Measurements from ENCODE around the gene SOWAHC. TPM values are rescaled to one million over a fixed set of nuclear protein-coding genes. Genes with fewer than 3 reads are reported as not detected.

Gene SOWAHC
- total RNA-seq, 2 donors from 2014 or later = 11.1 to 14.9 TPM

- no peaks in the 10 kb centered on the region for H3K9me3 ChIP-seq (ENCODE audit: control insufficient read depth, low read length)
- Mint-ChIP-seq H3K27me3 (ENCODE audit: insufficient read depth) (no peaks in the 10 kb centered on the region), H3K36me3 (ENCODE audit: low read depth) (peaks cover under 1% of the 10 kb centered on the region), H3K4me1 (peaks cover 25% of the 10 kb centered on the region), H3K9me3 (no peaks in the 10 kb centered on the region), H3K27ac (no peak overlapping the region), H3K4me3 (no peak overlapping the region)
- no peaks in the 10 kb centered on the region for H3K27me3 ChIP-seq (ENCODE audit: control insufficient read depth, insufficient read depth, low read length, poor library complexity, severe bottlenecking)
- DNase-seq = no peak
- peaks cover 6% of the 10 kb centered on the region for H3K4me1 ChIP-seq (ENCODE audit: control insufficient read depth, insufficient read depth, low read length)
- H3K36me3 ChIP-seq (ENCODE audit: control insufficient read depth, insufficient read depth, low read length) = peaks cover 15% of the 10 kb centered on the region
- no peak overlapping the region for H3K9ac ChIP-seq (ENCODE audit: extremely low read depth, low read length, poor library complexity, severe bottlenecking)
- WGBS, 2 experiments (ENCODE audit: insufficient coverage in 1 of 2, insufficient read length in 1 of 2) = 96 to 97% methylated on average over 3 of the region's 3 CpGs
- no peak overlapping the region for H3K4me3 ChIP-seq (ENCODE audit: low read length)
- H3K27ac ChIP-seq (ENCODE audit: low read depth, low read length) = no peak overlapping the region
- TF ChIP-seq CTCF (conservative IDR thresholded peaks at IDR 0.05) = no peak
These were observed 16.9 kb upstream of the SOWAHC start for GRCh38 chr2:109597283-109597682.

- H3K36me3 Mint-ChIP-seq (ENCODE audit: low read depth) = peaks cover 7% of the 10 kb centered on the region
- no peaks in the 10 kb centered on the region for H3K9me3 Mint-ChIP-seq
- no peak for TF ChIP-seq CTCF (conservative IDR thresholded peaks at IDR 0.05)
- no peak overlapping the region for H3K27ac ChIP-seq (ENCODE audit: low read depth, low read length)
- H3K36me3 ChIP-seq (ENCODE audit: control insufficient read depth, insufficient read depth, low read length) = peaks cover 6% of the 10 kb centered on the region
- no peak overlapping the region for H3K9ac ChIP-seq (ENCODE audit: extremely low read depth, low read length, poor library complexity, severe bottlenecking)
- no peaks in the 10 kb centered on the region for H3K27me3 Mint-ChIP-seq (ENCODE audit: insufficient read depth)
- no peaks in the 10 kb centered on the region for H3K9me3 ChIP-seq (ENCODE audit: control insufficient read depth, low read length)
- peaks cover 31% of the 10 kb centered on the region for H3K4me1 Mint-ChIP-seq
- 89 to 94% methylated on average over 4 to 6 of the region's 6 CpGs for WGBS, 2 experiments (ENCODE audit: insufficient coverage in 1 of 2, insufficient read length in 1 of 2)
- H3K4me3 ChIP-seq (ENCODE audit: low read length) = no peak overlapping the region
- H3K27me3 ChIP-seq (ENCODE audit: control insufficient read depth, insufficient read depth, low read length, poor library complexity, severe bottlenecking) = no peaks in the 10 kb centered on the region
- peaks cover 12% of the 10 kb centered on the region for H3K4me1 ChIP-seq (ENCODE audit: control insufficient read depth, insufficient read depth, low read length)
- no peak overlapping the region for H3K27ac Mint-ChIP-seq
- no peak overlapping the region for H3K4me3 Mint-ChIP-seq
- DNase-seq = no peak
These were observed 12.4 kb upstream of the SOWAHC start for GRCh38 chr2:109601783-109602182.

- Mint-ChIP-seq H3K36me3 (ENCODE audit: low read depth) (peaks cover 7% of the 10 kb centered on the region), H3K4me1 (peaks cover 31% of the 10 kb centered on the region), H3K27ac (no peak overlapping the region), H3K27me3 (ENCODE audit: insufficient read depth) (no peaks in the 10 kb centered on the region), H3K9me3 (no peaks in the 10 kb centered on the region), H3K4me3 (no peak overlapping the region)
- Histone ChIP-seq H3K36me3 (ENCODE audit: control insufficient read depth, insufficient read depth, low read length) (peaks cover 6% of the 10 kb centered on the region), H3K4me3 (ENCODE audit: low read length) (no peak overlapping the region), H3K4me1 (ENCODE audit: control insufficient read depth, insufficient read depth, low read length) (peaks cover 12% of the 10 kb centered on the region), H3K27me3 (ENCODE audit: control insufficient read depth, insufficient read depth, low read length, poor library complexity, severe bottlenecking) (no peaks in the 10 kb centered on the region), H3K9ac (ENCODE audit: extremely low read depth, low read length, poor library complexity, severe bottlenecking) (no peak overlapping the region), H3K27ac (ENCODE audit: low read depth, low read length) (no peak overlapping the region), H3K9me3 (ENCODE audit: control insufficient read depth, low read length) (no peaks in the 10 kb centered on the region)
- no peak for DNase-seq
- no peak for TF ChIP-seq CTCF (conservative IDR thresholded peaks at IDR 0.05)
- WGBS, 2 experiments (ENCODE audit: insufficient coverage in 1 of 2, insufficient read length in 1 of 2) = 89 to 100% methylated on average over 1 of the region's 3 CpGs
These were observed 11.5 kb upstream of the SOWAHC start for GRCh38 chr2:109602617-109603188.

Measured in endodermal cell (in vitro differentiated cells).